ENCODE data around the gene CTPS1.

DNA sequence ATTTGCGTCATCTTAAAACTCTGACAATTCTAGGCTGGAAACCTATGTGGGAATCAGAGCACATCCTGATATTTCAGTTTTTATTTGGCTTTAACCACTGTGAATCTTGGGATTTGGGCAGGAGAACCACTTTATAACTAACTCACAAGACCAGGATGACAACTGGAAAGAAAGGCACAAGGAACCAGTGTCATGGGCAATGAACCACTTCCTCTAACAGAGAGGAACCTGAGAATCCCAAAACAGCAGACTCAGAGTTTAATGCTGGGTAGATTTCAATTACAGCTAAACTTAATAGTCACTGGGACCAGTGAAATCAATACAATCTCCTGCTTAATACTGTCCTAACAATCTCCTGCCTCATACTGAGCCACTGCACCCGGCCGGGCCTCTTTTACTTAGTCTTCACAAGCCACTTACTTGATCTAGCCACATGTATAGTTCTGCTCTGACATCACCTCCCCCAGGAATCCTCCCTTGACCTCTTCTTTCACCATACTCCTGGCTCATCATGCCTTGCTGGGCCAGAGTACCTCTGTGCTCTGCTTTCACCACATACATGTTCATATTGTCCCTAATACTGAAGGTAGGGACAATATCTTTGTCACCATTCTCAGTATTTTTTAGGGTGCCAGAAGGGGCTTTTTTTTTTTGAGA lies 62.2 kb downstream of the CTPS1 start:
- TF ChIP-seq, protein P1, sequence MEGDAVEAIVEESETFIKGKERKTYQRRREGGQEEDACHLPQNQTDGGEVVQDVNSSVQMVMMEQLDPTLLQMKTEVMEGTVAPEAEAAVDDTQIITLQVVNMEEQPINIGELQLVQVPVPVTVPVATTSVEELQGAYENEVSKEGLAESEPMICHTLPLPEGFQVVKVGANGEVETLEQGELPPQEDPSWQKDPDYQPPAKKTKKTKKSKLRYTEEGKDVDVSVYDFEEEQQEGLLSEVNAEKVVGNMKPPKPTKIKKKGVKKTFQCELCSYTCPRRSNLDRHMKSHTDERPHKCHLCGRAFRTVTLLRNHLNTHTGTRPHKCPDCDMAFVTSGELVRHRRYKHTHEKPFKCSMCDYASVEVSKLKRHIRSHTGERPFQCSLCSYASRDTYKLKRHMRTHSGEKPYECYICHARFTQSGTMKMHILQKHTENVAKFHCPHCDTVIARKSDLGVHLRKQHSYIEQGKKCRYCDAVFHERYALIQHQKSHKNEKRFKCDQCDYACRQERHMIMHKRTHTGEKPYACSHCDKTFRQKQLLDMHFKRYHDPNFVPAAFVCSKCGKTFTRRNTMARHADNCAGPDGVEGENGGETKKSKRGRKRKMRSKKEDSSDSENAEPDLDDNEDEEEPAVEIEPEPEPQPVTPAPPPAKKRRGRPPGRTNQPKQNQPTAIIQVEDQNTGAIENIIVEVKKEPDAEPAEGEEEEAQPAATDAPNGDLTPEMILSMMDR (IDR thresholded peaks at IDR 0.05): no peak
- TF ChIP-seq TCF7L2 (IDR thresholded peaks at IDR 0.05; ENCODE audit: low read depth, low read length): no peak
- TF ChIP-seq POLR2AphosphoS5 (IDR thresholded peaks at IDR 0.05; ENCODE audit: low read depth, low read length): no peak
- no peak for TF ChIP-seq REST (IDR thresholded peaks at IDR 0.05; ENCODE audit: insufficient read depth in 1 of 2, low read depth in 2 of 2, low read length in 1 of 2)

Measured in Panc1 (cell line).